NCI-H748 (cell line): ENCODE measurements around the gene FKBP1B.
A peak's percentile ranks its signal among the peaks of the same experiment; 100 is the strongest.
"Not testable (repeated sequence)": the region's sequence is repeated elsewhere in the genome, so short reads cannot be mapped to it uniquely, and the experiment has no call there.

ENCODE experiments used
- DNase-seq: peaks from one replicate; lab custom pipeline; 2025; ENCODE audit not compliant: unreplicated experiment; lab: John Stamatoyannopoulos, UW

The FKBP1B gene

GRCh38 chr2:24022324-24022974 lies 27.1 kb upstream of the FKBP1B start:
- DNase-seq, result no peak

- no peak for DNase-seq
Measured at GRCh38 chr2:24022975-24023575, 26.5 kb upstream of the FKBP1B start.

GRCh38 chr2:24024018-24024417 lies 25.5 kb upstream of the FKBP1B start:
- DNase-seq, result no peak

GRCh38 chr2:24024996-24025663 lies 24.4 kb upstream of the FKBP1B start:
- DNase-seq, result no peak

GRCh38 chr2:24026233-24026632 lies 23.3 kb upstream of the FKBP1B start:
- no peak for DNase-seq

GRCh38 chr2:24038786-24039499 lies 10.6 kb upstream of the FKBP1B start:
- DNase-seq, result no peak

- DNase-seq, result no peak
Measured at GRCh38 chr2:24040511-24040910, 9.0 kb upstream of the FKBP1B start.

GRCh38 chr2:24043133-24043532 lies 6.4 kb upstream of the FKBP1B start:
- not testable (repeated sequence) for DNase-seq

- no peak for DNase-seq
Measured at GRCh38 chr2:24045511-24046508, 3.7 kb upstream of the FKBP1B start.

- no peak for DNase-seq
Measured at GRCh38 chr2:24046599-24046929, 3.0 kb upstream of the FKBP1B start.

GRCh38 chr2:24046930-24047702 lies 2.4 kb upstream of the FKBP1B start, which contains the start of gene WDCP:
TSS of gene WDCP (minus strand) at chr2:24047391. CDS start at chr2:24039494, 7,897 bp downstream.
- peak; percentile 99 for DNase-seq

- no peak for DNase-seq
Measured at GRCh38 chr2:24047703-24048033, 1.9 kb upstream of the FKBP1B start.

- peak; percentile 75 for DNase-seq
Measured at GRCh38 chr2:24048769-24049484, 614 bp upstream of the FKBP1B start.

GRCh38 chr2:24050041-24050979 lies 769 bp downstream of the FKBP1B start:
- peak; percentile 57 for DNase-seq

GRCh38 chr2:24051833-24052232 lies 2.3 kb downstream of the FKBP1B start:
- no peak for DNase-seq

GRCh38 chr2:24052951-24053350 lies 3.4 kb downstream of the FKBP1B start:
- no peak for DNase-seq

- no peak for DNase-seq
Measured at GRCh38 chr2:24054366-24055010, 4.9 kb downstream of the FKBP1B start.

GRCh38 chr2:24055750-24056149 lies 6.2 kb downstream of the FKBP1B start:
- DNase-seq, result no peak
